SW 1271 (cell line): Measurements from ENCODE around the gene GTF2A1.

ENCODE experiments used
- DNase-seq, 2 experiments: peaks; one replicate each; lab custom pipeline; 2025; lab: John Stamatoyannopoulos, UW

GTF2A1 gene

DNA sequence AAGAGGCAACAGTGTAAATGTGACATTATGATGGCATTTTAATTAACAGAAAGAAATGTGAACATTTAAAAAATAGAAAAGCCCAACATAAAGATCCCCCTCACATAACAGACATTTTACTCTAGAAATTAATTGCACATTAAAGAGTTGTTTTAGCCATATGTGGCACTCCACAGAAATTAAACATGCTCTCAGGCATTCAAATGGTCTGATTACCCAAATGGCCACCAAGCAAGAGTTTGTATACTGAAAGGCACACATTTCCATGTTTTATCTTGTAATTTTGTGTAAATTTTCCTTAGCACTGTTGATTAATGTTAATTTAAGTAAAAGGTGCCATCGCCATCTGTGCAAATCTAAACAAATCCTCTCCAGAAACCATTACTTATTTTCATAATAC, 43.5 kb downstream of the GTF2A1 start:
- DNase-seq, result no peak

DNA sequence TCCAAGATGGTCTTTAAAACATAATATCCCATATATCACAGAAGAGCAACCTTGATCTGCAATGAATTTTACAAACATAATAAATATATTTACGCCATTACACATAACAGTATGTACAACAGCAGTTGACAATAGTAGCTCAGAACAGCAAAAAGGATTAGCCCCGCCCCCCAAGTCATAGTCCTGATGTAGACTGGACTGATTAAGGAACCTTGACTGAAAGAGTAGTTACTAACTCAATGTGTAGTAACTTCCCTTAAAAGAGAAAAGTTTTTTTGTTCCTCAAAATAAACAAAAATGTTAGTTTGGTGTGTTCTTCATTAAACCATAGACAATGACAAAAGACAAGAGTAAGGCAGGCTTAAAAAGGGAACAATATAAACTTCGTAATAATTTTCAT, 44.5 kb downstream of the GTF2A1 start:
- DNase-seq, result no peak

DNA sequence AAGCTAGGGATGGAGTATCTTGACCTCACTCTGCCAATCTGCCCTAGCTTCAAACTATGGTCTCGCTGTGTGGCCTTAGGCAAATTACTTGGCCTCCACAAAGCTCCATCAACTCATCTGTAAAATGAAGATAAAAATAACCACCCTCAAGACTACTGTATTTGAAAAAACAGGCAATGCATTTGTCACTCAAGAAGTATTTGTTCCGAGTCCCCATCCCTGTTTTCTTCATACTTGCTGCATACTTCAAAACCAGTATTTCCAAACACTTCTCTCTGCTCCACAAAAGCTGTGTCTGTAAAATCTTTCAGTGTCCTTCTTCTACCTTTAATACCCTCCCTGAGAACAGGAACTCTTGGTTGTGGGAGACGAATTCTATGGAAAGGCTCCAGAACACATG, 47.9 kb downstream of the GTF2A1 start:
- no peak for DNase-seq

DNA sequence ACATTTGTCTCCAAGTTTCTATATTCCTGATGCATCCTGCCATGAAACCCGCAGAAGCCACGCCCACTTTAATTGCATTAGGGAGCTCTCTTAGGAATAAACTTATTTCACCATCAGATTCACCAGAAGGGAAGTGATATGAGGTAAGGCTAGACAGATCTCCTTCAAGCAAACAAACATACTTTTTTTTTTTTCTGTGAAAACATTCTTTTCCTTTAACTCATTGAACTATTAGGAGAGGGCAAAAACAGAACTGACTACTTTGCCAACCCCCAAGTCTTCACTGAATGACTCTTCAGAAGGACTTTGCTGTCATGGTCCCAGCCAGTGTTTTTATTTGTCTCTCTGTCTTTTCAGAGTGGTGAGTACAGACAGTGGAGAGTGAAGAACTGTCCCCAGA, 48.4 kb downstream of the GTF2A1 start:
- DNase-seq, result no peak

DNA sequence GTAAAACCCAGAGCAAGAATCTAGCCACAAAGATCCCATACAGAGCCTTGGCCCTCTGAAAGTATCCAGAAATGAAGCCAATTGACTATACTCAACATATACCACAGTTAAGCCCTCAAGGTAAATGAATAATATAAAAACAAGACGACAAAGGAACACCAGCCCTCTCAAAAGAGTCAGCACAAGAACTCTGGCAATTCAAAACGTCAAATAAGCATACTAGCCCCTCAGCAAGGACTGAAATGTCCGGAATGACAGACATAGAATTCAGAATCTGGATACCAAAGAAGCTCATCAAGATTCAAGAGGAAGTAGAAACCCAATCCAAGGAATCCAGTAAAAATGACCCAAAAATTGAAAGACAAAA, 49.9 kb downstream of the GTF2A1 start:
- no peak for DNase-seq

DNA sequence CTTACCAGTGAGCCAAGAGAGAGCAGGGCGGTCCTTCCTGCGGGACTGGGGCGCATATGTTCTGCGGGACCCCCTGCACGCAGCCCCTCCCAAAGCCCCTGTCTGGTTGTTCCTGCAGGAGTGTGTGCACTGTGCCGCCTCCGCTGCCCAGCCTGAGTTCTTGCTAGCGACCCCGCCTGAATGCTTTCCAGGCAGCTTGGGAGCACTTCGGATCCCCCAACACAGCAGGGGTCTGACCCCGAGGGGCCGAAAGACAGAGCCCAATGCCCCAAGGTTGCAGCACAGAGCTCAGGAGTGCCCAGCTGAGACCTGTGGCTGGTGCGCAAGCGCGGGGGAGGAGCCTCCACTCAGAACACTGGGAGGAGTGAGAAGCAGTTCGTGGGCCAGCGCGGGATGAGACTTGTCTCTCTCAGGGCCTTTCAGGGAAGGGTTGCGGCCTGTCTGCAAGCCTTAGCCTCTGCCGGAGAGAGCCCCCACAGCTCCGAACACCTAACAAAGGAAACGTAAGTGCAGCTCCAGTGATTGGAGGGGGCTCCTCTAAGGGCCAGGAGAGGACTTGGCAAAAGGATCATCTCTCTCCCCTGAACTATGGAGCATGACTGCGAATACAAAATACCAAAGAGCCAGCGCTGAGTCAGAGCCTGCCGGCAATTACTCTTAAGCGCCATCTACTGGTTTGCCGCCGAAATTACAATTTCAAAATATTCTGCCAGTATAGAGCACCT, 50.5 kb downstream of the GTF2A1 start:
- DNase-seq, result peak; percentile 81 to 90

DNA sequence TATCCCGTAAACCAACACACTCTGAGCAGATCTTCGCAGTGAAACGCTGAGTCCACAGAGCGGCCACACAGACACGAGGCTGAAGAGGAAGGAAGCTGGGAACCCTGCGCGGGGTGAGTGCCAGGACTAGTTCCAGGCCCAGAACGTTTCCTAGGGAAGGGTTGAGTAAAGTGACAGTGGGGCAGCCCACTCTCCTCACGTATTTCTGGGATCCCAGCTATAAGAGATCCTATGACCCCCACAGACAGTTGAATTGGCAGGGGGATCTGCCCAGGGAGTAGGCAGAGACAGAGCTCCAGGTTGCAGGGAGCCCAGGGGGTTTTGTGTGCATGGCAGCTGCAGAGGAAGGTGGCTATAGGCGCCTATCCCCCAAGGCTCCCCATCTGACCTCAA, 51.1 kb downstream of the GTF2A1 start:
- no peak for DNase-seq

DNA sequence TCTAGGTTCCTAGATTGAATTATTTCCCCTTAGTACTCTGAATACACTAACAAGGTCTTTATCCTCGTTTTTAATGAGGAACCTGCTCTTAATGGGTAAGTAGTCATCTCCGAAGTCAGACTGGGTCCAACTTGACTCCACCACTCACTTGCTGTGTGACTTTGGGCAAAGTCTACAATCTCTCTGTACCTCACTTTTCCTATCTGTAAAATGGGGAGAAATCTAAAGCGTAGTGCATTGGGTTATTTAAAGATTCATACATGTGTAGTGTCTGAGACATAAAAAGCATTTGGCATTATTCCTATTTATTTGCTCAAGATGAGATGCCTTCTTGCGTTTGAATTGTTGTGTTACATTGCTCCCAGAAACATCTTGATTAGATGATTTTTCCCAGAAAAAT, 51.5 kb downstream of the GTF2A1 start:
- DNase-seq, result no peak

DNA sequence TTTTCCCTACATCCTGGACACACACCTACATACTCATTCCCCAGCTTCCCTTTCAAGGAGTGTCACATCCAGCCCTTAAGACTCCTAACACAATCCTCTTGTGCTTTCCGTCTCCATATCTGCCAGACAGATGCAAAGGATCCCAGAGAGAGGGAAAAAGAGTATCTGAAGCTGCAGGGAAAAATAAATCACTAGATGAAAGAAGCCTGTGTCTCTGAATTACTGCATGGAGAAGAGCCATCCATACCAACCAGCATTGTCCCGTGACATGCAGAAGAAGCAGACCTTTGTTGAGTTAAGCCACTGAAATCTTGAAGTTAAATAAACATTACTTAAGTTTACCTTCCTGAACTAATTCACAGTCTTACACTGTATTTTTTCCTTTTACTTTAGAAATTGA, 54.6 kb downstream of the GTF2A1 start:
- no peak for DNase-seq

DNA sequence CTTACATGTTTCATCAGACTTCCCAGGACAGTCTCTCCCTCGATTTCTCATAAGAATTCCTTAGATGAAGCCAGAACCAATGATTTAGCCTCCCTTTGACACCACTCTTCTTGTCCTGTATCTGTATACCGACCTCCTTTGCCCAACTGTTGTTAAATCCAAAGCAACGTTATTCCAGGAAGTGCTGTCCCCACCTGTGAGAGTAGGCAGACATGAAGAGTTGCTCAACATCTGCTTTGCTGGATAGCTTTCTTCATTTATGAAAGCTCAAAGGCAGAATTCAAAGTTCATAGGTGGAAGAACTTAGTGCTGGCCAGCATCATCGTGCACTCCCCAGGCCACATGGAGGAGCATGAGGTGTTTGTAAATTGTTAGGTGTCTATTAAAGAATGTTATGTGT, 55.6 kb downstream of the GTF2A1 start:
- no peak for DNase-seq

DNA sequence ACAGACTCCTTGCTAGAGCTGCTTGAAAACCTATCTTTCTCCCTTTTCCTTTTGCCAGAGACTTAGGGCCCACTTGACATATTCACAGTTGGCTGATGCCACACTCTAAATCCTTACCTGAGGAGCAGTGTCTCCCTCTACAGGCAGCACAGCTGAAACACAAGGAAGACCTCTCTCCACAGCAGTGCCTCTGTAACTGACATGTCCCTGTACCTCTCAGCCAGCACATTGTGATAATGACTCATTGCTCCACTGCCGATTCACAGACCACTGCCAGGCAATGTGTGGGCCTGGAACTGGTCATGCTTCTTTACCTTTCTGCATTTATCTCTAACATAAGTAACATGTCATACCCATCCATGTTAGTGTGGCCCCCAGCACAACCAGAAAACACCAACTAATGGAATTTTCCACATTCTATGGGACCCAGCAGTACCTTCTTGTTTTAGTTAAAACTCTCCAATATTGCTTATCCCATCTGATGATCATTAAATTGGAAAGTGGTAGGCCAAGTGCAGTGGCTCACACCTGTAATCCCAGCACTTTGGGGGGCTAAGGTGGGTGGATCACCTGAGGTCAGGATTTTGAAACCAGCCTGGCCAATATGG, 56.5 kb downstream of the GTF2A1 start:
- peak; percentile 61 to 65 for DNase-seq

DNA sequence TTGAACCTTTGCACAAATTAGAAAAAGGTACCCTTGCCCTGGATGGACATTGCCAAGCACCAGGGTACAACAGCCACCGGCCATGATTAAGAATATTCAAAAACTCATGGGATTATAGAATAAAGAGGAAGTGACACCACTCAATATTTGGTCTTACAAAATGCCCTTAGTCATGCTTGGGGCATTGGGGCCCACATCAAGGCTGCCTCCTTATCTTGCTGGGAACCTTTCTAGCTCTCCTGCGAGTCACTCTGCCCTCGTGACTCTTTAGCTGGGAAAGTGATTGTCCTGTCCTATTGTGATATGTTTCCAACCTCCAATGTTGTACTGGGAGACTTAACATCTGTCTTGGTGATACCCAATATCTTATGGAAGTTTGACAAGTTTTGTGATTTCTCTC, 57.8 kb downstream of the GTF2A1 start:
- no peak for DNase-seq

DNA sequence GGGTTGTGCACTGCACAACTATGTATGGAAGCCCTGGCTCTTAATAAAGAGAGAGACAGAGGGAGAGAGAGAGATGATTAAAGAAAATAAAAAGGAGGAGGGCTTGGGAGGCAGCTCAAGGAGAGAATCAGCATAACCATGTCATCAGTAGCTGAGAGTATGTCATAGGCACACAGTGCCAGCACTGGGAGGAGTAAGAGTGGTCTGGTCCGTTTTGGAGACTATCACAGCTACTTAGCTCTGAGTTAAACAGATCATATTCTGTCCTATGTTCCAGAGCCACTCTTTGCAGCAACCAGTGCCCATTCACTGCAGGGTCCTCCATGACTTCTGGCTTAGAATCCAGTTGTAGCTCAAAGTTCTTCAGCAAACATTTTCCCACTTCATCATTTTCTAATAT, 59.0 kb downstream of the GTF2A1 start:
- no peak for DNase-seq

DNA sequence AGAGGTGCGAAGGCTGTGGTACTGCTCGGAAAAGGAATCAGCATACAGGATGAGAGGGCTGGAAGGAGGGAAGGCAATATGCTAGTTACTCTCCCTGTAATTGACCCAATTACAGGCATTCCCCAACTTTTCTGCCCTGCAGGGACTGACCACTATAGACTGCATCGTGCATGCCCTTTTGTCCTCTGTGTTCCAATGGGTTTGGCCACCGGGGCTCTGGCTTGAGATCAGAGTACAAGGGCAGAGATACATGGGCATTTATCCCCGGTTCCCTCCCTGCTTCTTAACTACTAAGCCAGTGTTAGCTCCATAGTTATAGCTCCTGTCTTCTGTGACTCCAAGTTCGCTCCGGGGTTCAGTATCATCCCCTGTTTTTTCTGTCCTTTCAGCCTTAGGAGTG, 59.7 kb downstream of the GTF2A1 start:
- DNase-seq, result no peak

DNA sequence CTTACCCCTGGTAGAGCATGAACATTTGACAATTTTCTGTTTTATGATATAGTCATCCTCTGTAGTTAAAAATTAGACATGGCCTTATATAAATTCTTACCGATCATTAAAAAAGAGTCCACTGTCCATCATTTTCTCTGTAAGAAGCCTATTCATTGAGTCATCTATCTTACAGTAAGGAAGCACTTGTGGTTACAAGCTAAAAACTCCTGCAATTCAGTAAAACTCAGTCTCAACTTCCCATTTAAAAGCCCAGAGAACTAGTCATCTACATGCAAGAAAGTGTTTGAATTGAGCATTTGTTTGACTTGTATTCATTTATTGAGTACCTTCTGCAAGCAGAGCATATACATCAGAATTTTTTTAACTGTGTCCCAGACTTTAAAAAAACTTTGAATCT, 63.3 kb downstream of the GTF2A1 start:
- no peak for DNase-seq

DNA sequence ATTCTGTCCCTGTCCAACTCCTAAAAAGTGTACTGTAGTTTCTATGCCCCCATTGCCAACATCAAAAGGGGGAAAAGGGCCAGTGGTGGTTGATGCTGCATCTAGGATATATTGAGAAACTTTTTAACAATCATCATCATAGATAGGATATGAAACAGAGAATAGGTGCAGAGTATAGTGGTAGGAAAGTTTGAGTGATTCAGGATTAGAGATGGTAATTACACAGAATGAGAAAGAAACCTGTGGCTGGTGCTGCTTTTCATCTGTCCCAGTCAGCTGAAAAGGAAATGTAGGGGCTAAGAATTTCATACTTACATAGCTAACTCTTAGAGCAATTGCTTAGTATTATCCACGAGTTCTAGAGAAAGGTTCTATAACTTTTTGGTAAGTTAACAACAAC, 67.6 kb downstream of the GTF2A1 start:
- DNase-seq, result no peak

DNA sequence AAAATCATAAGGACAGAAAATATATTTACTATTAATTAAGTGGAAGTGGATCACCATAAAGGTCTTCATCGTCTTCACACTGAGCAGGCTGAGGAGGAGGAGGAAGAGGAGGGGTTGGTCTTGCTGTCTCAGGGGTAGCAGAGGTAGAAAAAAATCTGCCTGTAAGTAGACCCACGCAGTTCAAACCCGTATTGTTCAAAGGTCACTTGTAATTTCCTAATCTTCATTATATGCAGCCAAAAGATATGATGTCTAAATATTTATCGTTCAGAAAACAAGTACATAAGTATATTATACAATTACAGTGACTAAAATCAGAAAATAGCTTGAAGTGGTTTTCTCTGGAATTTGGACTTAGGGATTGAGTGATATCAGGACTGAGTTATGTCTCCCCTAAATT, 72.1 kb downstream of the GTF2A1 start:
- DNase-seq, result no peak

DNA sequence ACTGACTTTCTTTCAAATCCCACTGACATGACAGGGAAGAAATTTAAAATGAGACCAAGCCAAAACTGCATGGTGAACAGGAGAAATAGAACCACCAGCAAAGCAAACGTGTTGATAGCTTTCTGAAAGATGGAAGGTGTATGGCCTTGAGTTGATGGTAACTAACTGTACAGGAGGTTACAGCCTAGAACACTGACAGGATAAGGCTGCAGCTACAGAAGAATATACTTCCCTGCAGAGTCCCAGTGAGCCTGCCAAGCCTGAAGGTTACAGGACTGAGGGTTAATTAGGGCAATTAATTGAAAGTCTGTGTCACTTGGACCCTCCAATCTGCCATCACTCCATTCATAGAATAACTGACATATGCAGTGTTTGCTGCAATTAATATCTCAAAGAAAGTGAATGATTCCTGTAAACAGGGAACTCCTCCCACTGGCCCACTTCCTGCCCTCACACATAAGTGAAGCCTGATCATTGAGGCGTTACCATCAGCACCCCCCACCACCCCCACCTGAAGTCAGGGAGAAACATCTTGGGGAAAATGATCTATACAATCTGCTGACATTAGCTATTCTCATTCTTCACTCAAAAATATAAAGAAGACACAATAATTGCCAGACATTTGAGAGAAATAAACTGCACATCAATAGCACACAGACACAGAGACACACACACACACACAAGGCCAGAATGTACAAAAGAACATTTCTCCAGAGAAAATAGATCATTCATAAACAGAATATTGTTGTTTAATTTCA, 73.4 kb downstream of the GTF2A1 start:
- DNase-seq, result no peak

DNA sequence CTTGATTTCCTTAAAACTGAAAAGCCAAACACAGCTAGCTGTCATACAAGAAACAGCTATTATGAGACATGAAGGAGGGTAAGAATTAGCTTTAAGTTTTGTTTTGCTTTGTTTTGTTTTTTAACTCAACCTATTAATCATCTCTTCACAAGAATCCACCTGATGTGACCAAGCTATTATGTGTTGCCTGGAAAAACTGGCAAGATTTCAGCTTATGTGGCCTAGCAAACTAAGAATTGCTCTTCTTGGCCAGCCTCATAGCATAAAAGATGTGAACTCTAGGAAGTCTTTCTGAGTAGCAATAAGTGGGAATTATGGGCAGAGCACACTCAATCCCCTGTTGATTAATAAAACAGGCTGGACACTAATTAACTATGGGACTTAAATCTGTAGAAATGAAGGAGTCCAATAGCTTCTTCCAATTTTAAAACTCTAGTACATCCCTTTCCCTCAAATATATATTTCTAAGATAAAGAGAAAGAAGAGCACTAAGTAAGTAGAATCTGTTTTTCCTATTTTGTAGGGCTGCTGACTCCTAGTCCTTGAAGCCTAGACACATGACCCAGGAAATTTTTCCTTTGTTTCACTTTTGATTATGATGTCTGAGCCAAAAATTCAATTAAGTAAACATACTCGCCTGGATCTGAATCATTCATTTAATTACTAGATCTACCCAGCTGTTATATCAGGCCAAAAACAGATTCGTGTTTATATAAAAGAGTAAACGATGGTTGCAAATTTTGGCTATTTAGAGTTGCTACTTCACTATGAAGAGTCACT, 75.7 kb downstream of the GTF2A1 start:
- no peak for DNase-seq

DNA sequence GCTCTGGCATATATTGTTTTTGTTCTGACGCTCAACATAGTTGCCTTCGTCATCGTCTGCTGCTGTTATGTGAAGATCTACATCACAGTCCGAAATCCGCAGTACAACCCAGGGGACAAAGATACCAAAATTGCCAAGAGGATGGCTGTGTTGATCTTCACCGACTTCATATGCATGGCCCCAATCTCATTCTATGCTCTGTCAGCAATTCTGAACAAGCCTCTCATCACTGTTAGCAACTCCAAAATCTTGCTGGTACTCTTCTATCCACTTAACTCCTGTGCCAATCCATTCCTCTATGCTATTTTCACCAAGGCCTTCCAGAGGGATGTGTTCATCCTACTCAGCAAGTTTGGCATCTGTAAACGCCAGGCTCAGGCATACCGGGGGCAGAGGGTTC, 77.0 kb downstream of the GTF2A1 start:
- DNase-seq, result no peak

DNA sequence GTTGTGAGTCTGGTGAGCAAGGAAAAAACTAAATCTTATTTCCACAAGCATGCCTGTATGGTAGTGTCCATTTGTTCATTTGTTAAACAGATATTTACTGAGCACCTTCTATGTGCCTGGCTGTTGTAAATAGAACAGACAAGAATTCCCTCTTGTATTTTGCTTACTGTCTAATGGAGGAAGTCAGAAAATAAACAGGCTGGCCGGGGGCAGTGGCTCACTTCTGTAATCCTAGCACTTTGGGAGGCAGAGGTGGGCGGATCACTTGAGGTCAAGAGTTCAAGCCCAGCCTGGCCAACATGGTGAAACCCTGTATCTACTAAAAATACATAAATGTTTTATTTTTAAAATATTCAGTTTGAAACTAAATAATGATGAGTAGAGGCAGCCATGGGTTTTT, 79.3 kb downstream of the GTF2A1 start:
- DNase-seq, result no peak

DNA sequence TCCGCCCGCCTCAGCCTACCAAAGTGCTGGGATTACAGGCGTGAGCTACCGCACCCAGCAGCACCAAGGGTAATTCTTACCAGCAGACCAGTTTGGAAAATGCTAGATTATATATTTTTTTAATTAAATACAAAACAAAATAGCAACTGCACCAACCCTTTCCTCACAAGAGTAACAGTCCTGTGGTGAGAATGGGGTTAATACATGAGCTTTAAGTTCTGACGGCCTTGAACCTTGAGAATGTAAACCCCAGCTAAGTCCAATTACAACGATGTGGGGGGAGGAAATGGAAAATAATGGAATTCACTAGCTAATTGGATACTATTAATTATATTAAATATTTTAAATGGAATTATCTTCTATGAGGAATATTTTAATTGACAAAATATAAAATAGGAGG, 82.3 kb downstream of the GTF2A1 start:
- no peak for DNase-seq

DNA sequence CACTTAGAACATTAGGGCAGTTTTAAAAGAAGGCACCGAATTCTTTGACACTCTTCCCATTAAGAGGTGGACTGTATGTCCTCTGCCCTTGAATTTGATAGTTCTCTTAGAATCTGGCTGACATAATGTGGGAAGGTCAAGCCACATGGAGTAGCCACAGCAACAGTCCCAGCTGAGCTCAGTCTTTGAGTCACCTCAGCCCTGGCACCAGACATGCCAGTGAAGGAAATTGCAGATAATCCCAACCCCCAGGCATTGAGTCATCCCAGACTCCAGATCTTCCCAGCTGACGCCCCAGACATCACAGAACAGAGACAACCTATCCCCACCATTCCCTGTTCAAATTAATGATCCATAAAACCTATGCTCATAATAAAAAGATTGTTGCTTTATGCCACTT, 83.4 kb downstream of the GTF2A1 start:
- peak; percentile 11 to 39 for DNase-seq
